ENCODE measurements around the gene ADRA2B.
"Not testable (repeated sequence)": the region's sequence is repeated elsewhere in the genome, so short reads cannot be mapped to it uniquely, and the experiment has no call there.

The ADRA2B gene

GRCh38 chr2:96069878-96070277, 46.5 kb downstream of the ADRA2B start:
- not testable (repeated sequence) for ATAC-seq

GRCh38 chr2:96067902-96068581, 48.3 kb downstream of the ADRA2B start:
- not testable (repeated sequence) for DNase-seq, ATAC-seq

More at GRCh38 chr2:96069878-96070277, 46.5 kb downstream of the ADRA2B start:
- not testable (repeated sequence) for DNase-seq

DNA sequence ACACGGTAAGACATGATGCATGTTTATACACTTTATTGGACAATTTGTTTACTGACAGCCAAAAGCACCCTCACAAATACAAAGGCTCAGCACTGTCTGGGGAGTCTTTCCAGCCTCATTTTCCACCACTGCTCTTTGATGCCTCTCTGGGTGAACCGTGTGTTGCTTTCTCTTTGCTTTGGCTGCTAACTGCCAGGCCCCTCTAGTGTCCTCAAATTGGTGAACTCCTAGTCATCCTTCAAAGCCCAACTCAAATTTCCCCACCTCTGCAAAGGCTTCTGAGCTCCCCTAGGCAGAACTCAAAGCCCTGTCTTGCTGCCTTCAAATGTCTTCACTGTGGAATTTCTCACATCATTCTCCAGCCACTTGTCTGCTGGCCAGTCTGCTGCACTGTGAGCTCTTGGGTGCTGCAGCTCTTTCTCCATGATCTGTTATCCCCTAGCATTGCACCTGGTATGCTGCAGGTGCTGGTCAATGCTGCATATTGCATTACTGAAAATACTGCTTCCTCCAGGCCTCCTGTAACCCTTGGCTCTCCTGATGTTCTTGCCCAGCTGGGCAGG, 49.2 kb downstream of the ADRA2B start:
- not testable (repeated sequence) for ATAC-seq, DNase-seq

DNA sequence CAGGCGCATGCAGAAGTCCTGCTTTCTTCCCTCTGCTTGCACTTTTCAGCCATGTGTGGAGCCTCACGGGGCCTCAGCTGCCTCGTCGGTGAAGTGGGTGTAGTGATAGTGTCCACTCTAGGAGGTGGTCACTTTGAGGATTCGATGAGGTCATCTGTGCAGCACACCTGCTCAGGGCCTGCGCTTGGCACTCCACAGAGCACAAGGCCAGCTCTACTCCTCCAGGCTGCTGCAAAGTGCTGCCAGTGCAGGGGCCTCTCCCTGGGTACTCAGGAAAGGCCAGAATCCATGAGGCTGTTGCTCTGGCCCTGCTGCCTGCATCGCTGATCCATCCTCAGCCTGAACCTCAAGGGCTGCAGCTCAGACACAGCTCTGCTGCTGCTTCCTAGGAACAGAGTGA, 49.9 kb downstream of the ADRA2B start:
- not testable (repeated sequence) for ATAC-seq, DNase-seq

DNA sequence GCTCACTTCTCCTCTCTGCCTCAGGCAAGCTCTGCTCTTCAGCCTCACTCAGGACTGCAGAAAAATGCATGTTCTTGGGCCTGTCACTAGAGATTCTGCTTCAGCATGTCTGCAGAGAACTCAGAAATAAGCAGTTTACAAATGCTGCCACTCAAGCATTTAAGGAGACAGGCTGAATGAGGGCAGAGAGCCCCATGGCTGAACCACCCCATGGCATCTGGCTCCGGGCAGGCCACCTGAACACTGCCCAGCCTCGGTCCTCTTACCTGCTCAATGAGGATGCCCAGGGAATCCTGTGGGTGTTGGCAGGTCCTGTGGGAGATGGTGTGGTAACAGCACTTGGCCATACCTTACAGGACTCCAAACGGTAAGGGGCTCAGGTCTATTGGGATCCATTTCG, 50.4 kb downstream of the ADRA2B start:
- not testable (repeated sequence) for ATAC-seq, DNase-seq

DNA sequence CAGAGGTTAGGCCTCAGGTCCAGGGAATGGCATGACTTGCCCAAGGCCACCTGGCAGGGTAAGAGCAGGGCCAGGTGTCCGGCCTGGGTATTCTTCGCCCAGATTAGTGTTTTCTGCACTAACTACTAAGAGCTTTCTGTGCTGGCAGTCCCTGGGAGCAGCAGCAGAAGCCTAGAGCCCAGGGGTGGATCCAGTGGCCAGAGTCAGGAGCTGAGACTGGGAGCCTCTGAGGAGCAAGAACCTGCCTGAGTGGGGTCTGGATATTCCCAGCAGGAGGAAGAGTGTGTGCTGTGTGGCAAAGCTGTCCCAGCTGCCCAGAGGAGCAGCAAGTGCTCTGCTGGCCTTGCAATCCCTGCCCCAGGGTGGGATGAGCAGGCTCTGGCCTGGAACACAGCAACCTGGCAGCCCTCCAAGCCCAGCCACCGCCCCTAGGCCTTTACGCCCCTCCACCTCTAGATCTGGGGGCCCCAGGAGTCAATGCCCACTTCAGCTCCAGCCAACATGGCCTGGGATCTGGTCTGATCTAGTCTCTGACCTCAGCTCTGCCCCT, 50.9 kb downstream of the ADRA2B start:
- ATAC-seq: no peak
- no peak for DNase-seq

DNA sequence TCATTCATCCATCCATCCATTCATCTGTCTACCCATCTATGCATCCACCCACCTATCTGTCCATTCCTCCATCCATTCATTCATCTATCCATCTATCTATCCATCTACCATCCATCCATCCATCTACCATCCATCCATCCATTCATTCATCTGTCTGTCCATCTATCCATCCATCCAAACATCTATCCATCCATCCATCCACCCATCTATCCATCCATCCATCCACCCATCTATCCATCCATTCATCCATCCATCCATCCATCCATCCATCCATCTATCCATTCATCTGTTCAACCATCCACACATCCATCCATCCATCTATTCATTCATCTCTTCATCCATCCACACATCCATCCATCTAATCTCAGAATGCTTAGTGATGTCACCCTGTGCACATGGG, 51.6 kb downstream of the ADRA2B start:
- DNase-seq, ATAC-seq: not testable (repeated sequence)

DNA sequence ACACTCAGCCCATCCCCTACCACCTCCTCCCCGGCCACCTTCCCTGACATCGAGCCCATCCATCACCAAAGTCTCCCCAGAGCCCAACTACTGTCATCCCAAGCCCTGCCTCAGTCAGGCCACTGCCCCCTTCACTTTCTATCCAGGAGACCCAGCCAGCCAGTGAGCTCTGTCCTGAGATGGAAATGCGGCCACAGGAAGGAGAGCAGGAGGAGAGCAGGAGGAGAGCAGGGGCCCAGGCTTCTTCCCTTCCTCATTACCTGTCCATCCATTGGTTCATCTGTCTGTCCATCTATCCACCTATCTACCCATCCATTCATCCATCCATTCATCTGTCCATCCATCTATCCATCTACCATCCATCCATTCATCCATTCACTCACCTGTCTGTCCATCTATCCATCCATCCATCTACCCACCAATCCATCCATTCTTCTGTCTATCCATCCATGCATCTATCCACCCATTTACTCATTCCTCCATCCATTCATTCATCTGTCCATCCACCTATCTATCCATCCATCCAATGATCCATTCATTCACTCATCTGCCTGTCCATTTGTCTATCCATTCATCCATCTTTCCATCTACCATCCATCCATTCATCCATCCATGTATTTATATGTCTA, 52.2 kb downstream of the ADRA2B start:
- not testable (repeated sequence) for ATAC-seq, DNase-seq

DNA sequence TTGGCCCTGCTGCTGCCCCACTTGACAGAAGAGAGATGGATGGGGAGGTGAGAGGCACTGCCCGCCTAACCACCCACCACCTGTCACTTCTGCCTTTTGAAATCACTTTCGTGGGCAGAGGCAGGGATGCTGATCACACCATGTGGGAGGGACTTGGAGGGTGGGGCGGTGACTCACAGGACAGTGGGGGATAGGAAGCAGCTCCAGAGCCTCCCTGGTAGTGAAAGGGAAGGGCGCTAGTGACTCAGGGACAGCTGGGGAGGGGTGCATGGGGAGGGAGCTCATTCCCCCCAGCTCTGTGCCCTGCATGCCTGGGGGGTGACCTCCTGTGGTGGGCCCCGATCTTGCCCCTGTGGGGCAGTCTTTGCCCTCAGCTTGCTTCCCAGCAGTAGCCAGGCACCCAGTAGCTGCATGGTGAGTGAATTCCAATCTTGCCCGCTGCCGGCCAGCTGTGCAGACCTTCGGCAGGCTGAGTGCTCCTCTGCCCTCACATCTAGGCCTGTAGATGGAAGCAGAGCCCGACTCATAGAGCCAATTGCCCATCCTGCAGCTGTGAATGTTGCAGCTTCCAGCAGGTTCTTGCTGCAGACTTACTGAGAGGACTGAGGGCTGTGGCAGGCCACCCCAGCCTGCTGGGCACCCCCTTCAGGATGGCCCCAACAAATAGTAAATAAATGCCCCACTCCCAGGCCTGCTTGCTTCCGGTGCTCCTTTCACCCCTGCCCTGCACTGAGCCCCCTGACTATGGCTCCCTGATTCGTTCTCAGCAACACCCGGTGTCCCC, 53.1 kb downstream of the ADRA2B start:
- DNase-seq: peak; percentile 14

More for the DNA sequence above, 53.1 kb downstream of the ADRA2B start:
- peak; percentile 87 for ATAC-seq

All from stimulated activated naive CD8-positive, alpha-beta T cell treated with anti-CD3 and anti-CD28 coated beads, Interleukin-15, Interleukin-2, amounts not matched to agents 100 U/mL and 50 U/mL, for 24 hours (primary cell).